Caco-2 (cell line): ENCODE measurements around the gene CALB2. TPM values are rescaled to one million over a fixed set of nuclear protein-coding genes. Genes with fewer than 3 reads are reported as not detected.
A peak's percentile ranks its signal among the peaks of the same experiment; 100 is the strongest.

Experiments
- BruUV-seq: library from RNA; stranded (reverse); fragments of 400-500 nt; replicated peaks from 2 replicates; lab custom pipeline; 2021; lab: Mats Ljungman, UMichigan
- CTCF ChIA-PET: fragments of 300-600 bp; sonication (Branson Sonifier 250); formaldehyde crosslinking; loops from one replicate; lab custom pipeline; 2022; ENCODE audit warnings: antibody characterized with exemption; lab: Charles Lee
- POLR2A ChIA-PET: fragments of 300-600 bp; sonication (Branson Sonifier 250); formaldehyde crosslinking; loops from one replicate; lab custom pipeline; 2022; ENCODE audit warnings: antibody characterized with exemption; lab: Charles Lee
- DNase-seq, 2 experiments: peaks; one replicate each; pipeline versions ENCODE4 v3.0.0 to v3.0.0-alpha.2; 2020 to 2022
- H3K27me3 ChIP-seq: replicated peaks from 2 replicates; pipeline ENCODE4 v1.6.0; 2011; ENCODE audit warnings: low read length; ENCODE audit not compliant: control insufficient read depth, insufficient read depth
- H3K36me3 ChIP-seq: 2 replicates; pipeline ENCODE4 v1.5.1; 2011; ENCODE audit warnings: low read length; ENCODE audit not compliant: control insufficient read depth, insufficient read depth
- H3K4me1 ChIP-seq: fragments of 250-450 bp; sonication (Bioruptor Pico); 2 replicates; pipeline ENCODE4 v1.5.1; 2020; ENCODE audit warnings: mild to moderate bottlenecking
- H3K4me3 ChIP-seq: 2 replicates; pipeline ENCODE4 v1.5.1; 2011; ENCODE audit warnings: low read depth, mild to moderate bottlenecking, control low read depth, low read length
- H3K9me3 ChIP-seq: fragments of 250-450 bp; sonication (Bioruptor Pico); 2 replicates; pipeline ENCODE4 v1.5.1; 2020; ENCODE audit warnings: mild to moderate bottlenecking, moderate library complexity
- H3K27ac Mint-ChIP-seq: one replicate; pipeline ENCODE4 v1.8.0; 2022; ENCODE audit warnings: mixed read lengths; ENCODE audit not compliant: unreplicated experiment
- H3K27me3 Mint-ChIP-seq: one replicate; pipeline ENCODE4 v1.8.0; 2022; ENCODE audit warnings: mixed read lengths; ENCODE audit not compliant: insufficient read depth, unreplicated experiment
- H3K36me3 Mint-ChIP-seq: one replicate; pipeline ENCODE4 v1.8.0; 2022; ENCODE audit warnings: mild to moderate bottlenecking, mixed read lengths; ENCODE audit not compliant: insufficient read depth, unreplicated experiment
- H3K4me1 Mint-ChIP-seq: one replicate; pipeline ENCODE4 v1.8.0; 2022; ENCODE audit warnings: low read depth, mixed read lengths; ENCODE audit not compliant: unreplicated experiment
- H3K4me3 Mint-ChIP-seq: one replicate; pipeline ENCODE4 v1.8.0; 2022; ENCODE audit warnings: mild to moderate bottlenecking, moderate library complexity, mixed read lengths; ENCODE audit not compliant: unreplicated experiment
- H3K9me3 Mint-ChIP-seq: one replicate; pipeline ENCODE4 v1.8.0; 2022; ENCODE audit warnings: mixed read lengths; ENCODE audit not compliant: unreplicated experiment
- CTCF ChIP-seq, 2 experiments: fragments of 200-600 bp in 1 of 2; IDR thresholded peaks; 1 replicate in 1 of 2; 2 replicates in 1 of 2; pipeline versions ENCODE4 v1.5.1 to v1.8.0; 2011 to 2022; ENCODE audit warnings: antibody characterized with exemption in 1 of 2, control low read depth in 1 of 2, inconsistent platforms in 1 of 2, low read depth in 1 of 2, low read length in 1 of 2, mild to moderate bottlenecking in 1 of 2, moderate library complexity in 1 of 2; ENCODE audit not compliant: insufficient read depth in 1 of 2, severe bottlenecking in 1 of 2, unreplicated experiment in 1 of 2
- intact Hi-C: fragments of 100-400 bp; cut with micrococcal nuclease; formaldehyde crosslinking; loops from one replicate; pipeline ENCODE4 v1.10.0; 2022; ENCODE audit not compliant: unreplicated experiment
- total RNA-seq: library from RNA; stranded (reverse); gene quantifications from 2 replicates; pipeline ENCODE4 v1.2.3, GENCODE V29; 2022

CALB2 gene
- total RNA-seq, 1 experiment from 2014 or later = not detected

GRCh38 chr16:71365021-71365420, 6.5 kb downstream of the CALB2 start:
- Mint-ChIP-seq H3K4me3 (no peak overlapping the region), H3K27me3 (peaks cover 18% of the 10 kb centered on the region), H3K36me3 (no peaks in the 10 kb centered on the region), H3K27ac (no peak overlapping the region), H3K9me3 (no peaks in the 10 kb centered on the region), H3K4me1 (no peaks in the 10 kb centered on the region)
- no TSS peak for BruUV-seq
- no peak for TF ChIP-seq CTCF (IDR thresholded peaks at IDR 0.05; ENCODE audit: insufficient read depth in 1 of 2, low read depth in 1 of 2, low read length in 1 of 2, severe bottlenecking in 1 of 2, unreplicated experiment in 1 of 2)
- intact Hi-C loops = no loop called here
- H3K4me3 ChIP-seq = no peak overlapping the region
- ChIA-PET CTCF (interaction anchor here (0.6 to 1.5 kb wide), 2 partner anchors 48 to 76 kb away, joined by 3 read pairs; partner anchors contain the start of gene CMTR2), POLR2A (no interaction called here)
- H3K9me3 ChIP-seq = no peaks in the 10 kb centered on the region
- no peaks in the 10 kb centered on the region for H3K4me1 ChIP-seq
- no peak for DNase-seq
- no peaks in the 10 kb centered on the region for H3K36me3 ChIP-seq
- no peaks in the 10 kb centered on the region; the same call in 1 of the 2 replicates for H3K27me3 ChIP-seq

- TF ChIP-seq CTCF (IDR thresholded peaks at IDR 0.05; ENCODE audit: insufficient read depth in 1 of 2, low read depth in 1 of 2, low read length in 1 of 2, severe bottlenecking in 1 of 2, unreplicated experiment in 1 of 2) = peak; percentile 62 to 64
- no peaks in the 10 kb centered on the region for H3K4me1 Mint-ChIP-seq
- peak; percentile 68 to 72 for DNase-seq
- Histone ChIP-seq H3K4me3 (no peak overlapping the region), H3K36me3 (no peaks in the 10 kb centered on the region), H3K9me3 (no peaks in the 10 kb centered on the region), H3K4me1 (no peaks in the 10 kb centered on the region), H3K27me3 (no peaks in the 10 kb centered on the region)
- CTCF ChIA-PET = interaction anchor here (1.1 kb wide), 1 partner anchor 132 kb away, joined by 3 read pairs; no protein-coding TSS in a partner anchor
- intact Hi-C loops = no loop called here
- H3K9me3 Mint-ChIP-seq = no peaks in the 10 kb centered on the region
- H3K27ac Mint-ChIP-seq = no peak overlapping the region
- peaks cover 21% of the 10 kb centered on the region for H3K27me3 Mint-ChIP-seq
- H3K4me3 Mint-ChIP-seq = no peak overlapping the region
- POLR2A ChIA-PET = no interaction called here
- no peaks in the 10 kb centered on the region for H3K36me3 Mint-ChIP-seq
- BruUV-seq = no TSS peak
These were observed 8.9 kb downstream of the CALB2 start for GRCh38 chr16:71367241-71367976.

GRCh38 chr16:71368958-71369357, 10.4 kb downstream of the CALB2 start:
- Histone ChIP-seq H3K36me3 (no peaks in the 10 kb centered on the region), H3K4me3 (no peak overlapping the region), H3K27me3 (no peaks in the 10 kb centered on the region), H3K4me1 (no peaks in the 10 kb centered on the region), H3K9me3 (no peaks in the 10 kb centered on the region)
- H3K9me3 Mint-ChIP-seq = no peaks in the 10 kb centered on the region
- no peak overlapping the region for H3K4me3 Mint-ChIP-seq
- CTCF ChIA-PET = no interaction called here
- H3K36me3 Mint-ChIP-seq = no peaks in the 10 kb centered on the region
- no peak overlapping the region for H3K27ac Mint-ChIP-seq
- peaks cover 19% of the 10 kb centered on the region for H3K27me3 Mint-ChIP-seq
- POLR2A ChIA-PET = no interaction called here
- no peaks in the 10 kb centered on the region for H3K4me1 Mint-ChIP-seq
- TF ChIP-seq CTCF (IDR thresholded peaks at IDR 0.05; ENCODE audit: insufficient read depth in 1 of 2, low read depth in 1 of 2, low read length in 1 of 2, severe bottlenecking in 1 of 2, unreplicated experiment in 1 of 2) = no peak
- no peak for DNase-seq
- intact Hi-C loops = no loop called here
- BruUV-seq = no TSS peak
